SJSA1 (cell line): ENCODE data around the gene COLEC11. TPM values are rescaled to one million over a fixed set of nuclear protein-coding genes. Genes with fewer than 3 reads are reported as not detected.
A peak's percentile ranks its signal among the peaks of the same experiment; 100 is the strongest.
"Not testable (repeated sequence)": the region's sequence is repeated elsewhere in the genome, so short reads cannot be mapped to it uniquely, and the experiment has no call there.

Experiments used
- DNase-seq, 2 experiments: peaks; one replicate each; pipeline ENCODE4 v3.0.0-alpha.2; 2015 to 2020; ENCODE audit warnings: low spot score in 2 of 2, low read depth in 1 of 2
- H3K27ac ChIP-seq: fragments of 250-450 bp; sonication (Bioruptor Pico); 2 replicates; pipeline ENCODE4 v1.5.1; 2020; ENCODE audit warnings: mild to moderate bottlenecking, moderate library complexity
- H3K27me3 ChIP-seq: fragments of 250-450 bp; sonication (Bioruptor Pico); replicated peaks from 2 replicates; pipeline ENCODE4 v1.5.1; 2020; ENCODE audit warnings: mild to moderate bottlenecking, moderate library complexity
- H3K36me3 ChIP-seq: fragments of 250-450 bp; sonication (Bioruptor Pico); 2 replicates; pipeline ENCODE4 v1.5.1; 2020; ENCODE audit warnings: mild to moderate bottlenecking
- H3K4me1 ChIP-seq: fragments of 250-450 bp; sonication (Bioruptor Pico); replicated peaks from 2 replicates; pipeline ENCODE4 v1.6.1; 2021; ENCODE audit warnings: mild to moderate bottlenecking
- H3K4me3 ChIP-seq: fragments of 250-450 bp; sonication (Bioruptor Pico); 2 replicates; pipeline ENCODE4 v1.5.1; 2020; ENCODE audit warnings: mild to moderate bottlenecking
- H3K9me3 ChIP-seq: fragments of 250-450 bp; sonication (Bioruptor Pico); replicated peaks from 2 replicates; pipeline ENCODE4 v1.5.1; 2020; ENCODE audit warnings: mild to moderate bottlenecking
- total RNA-seq: library from RNA; depleted of rRNA; stranded (reverse); fragments of >200 nt; shearing (Covaris generic); gene quantifications from 2 replicates; pipeline ENCODE4 v1.2.3, GENCODE V29; 2014

COLEC11 gene
- total RNA-seq, 1 experiment from 2014 or later: not detected

GRCh38 chr2:3604991-3605961, 10.4 kb downstream of the COLEC11 start:
- Histone ChIP-seq H3K36me3 (no peaks in the 10 kb centered on the region), H3K27me3 (no peaks in the 10 kb centered on the region), H3K4me3 (no peak overlapping the region), H3K4me1 (no peaks in the 10 kb centered on the region), H3K9me3 (no peaks in the 10 kb centered on the region), H3K27ac (no peak overlapping the region)
- DNase-seq: no peak

GRCh38 chr2:3606028-3606369, 11.1 kb downstream of the COLEC11 start:
- no peaks in the 10 kb centered on the region for H3K36me3 ChIP-seq
- no peaks in the 10 kb centered on the region for H3K4me1 ChIP-seq
- H3K27ac ChIP-seq: no peak overlapping the region
- no peak for DNase-seq
- no peak overlapping the region for H3K4me3 ChIP-seq
- no peaks in the 10 kb centered on the region for H3K9me3 ChIP-seq
- no peaks in the 10 kb centered on the region for H3K27me3 ChIP-seq

GRCh38 chr2:3606370-3607201, 11.7 kb downstream of the COLEC11 start:
- no peak for DNase-seq
- H3K9me3 ChIP-seq: no peaks in the 10 kb centered on the region
- H3K4me1 ChIP-seq: no peaks in the 10 kb centered on the region
- no peak overlapping the region for H3K4me3 ChIP-seq
- H3K36me3 ChIP-seq: no peaks in the 10 kb centered on the region
- no peak overlapping the region for H3K27ac ChIP-seq
- no peaks in the 10 kb centered on the region for H3K27me3 ChIP-seq

GRCh38 chr2:3608373-3609278, 13.7 kb downstream of the COLEC11 start:
- no peak overlapping the region for H3K27ac ChIP-seq
- no peaks in the 10 kb centered on the region for H3K9me3 ChIP-seq
- DNase-seq: no peak
- no peaks in the 10 kb centered on the region for H3K36me3 ChIP-seq
- H3K27me3 ChIP-seq: no peaks in the 10 kb centered on the region
- no peaks in the 10 kb centered on the region for H3K4me1 ChIP-seq
- H3K4me3 ChIP-seq: no peak overlapping the region

- not testable (repeated sequence) for H3K4me3 ChIP-seq, H3K4me1 ChIP-seq, H3K27me3 ChIP-seq, H3K9me3 ChIP-seq, H3K27ac ChIP-seq, H3K36me3 ChIP-seq
- peak in 1 of 2 experiments; percentile 8 for DNase-seq
Measured at GRCh38 chr2:3609279-3609673, 14.4 kb downstream of the COLEC11 start.

- Histone ChIP-seq H3K4me1 (no peaks in the 10 kb centered on the region), H3K27ac (no peak overlapping the region), H3K36me3 (no peaks in the 10 kb centered on the region), H3K4me3 (no peak overlapping the region), H3K9me3 (no peaks in the 10 kb centered on the region), H3K27me3 (no peaks in the 10 kb centered on the region)
- DNase-seq: no peak
Measured at GRCh38 chr2:3610415-3610814, 15.5 kb downstream of the COLEC11 start.

- Histone ChIP-seq H3K27ac (no peak overlapping the region), H3K4me3 (no peak overlapping the region), H3K27me3 (no peaks in the 10 kb centered on the region), H3K4me1 (no peaks in the 10 kb centered on the region), H3K9me3 (no peaks in the 10 kb centered on the region), H3K36me3 (no peaks in the 10 kb centered on the region)
- peak in 1 of 2 experiments; percentile 37 for DNase-seq
Measured at GRCh38 chr2:3610881-3611505, 16.1 kb downstream of the COLEC11 start.

GRCh38 chr2:3611589-3611988, 16.7 kb downstream of the COLEC11 start:
- Histone ChIP-seq H3K4me3 (no peak overlapping the region), H3K27me3 (no peaks in the 10 kb centered on the region), H3K27ac (no peak overlapping the region), H3K9me3 (no peaks in the 10 kb centered on the region), H3K36me3 (no peaks in the 10 kb centered on the region), H3K4me1 (no peaks in the 10 kb centered on the region)
- DNase-seq: no peak

GRCh38 chr2:3612639-3613523, 18.0 kb downstream of the COLEC11 start:
- Histone ChIP-seq H3K27ac (no peak overlapping the region), H3K36me3 (no peaks in the 10 kb centered on the region), H3K4me1 (no peaks in the 10 kb centered on the region), H3K4me3 (no peak overlapping the region), H3K9me3 (no peaks in the 10 kb centered on the region), H3K27me3 (no peaks in the 10 kb centered on the region)
- no peak for DNase-seq

GRCh38 chr2:3613524-3613905, 18.6 kb downstream of the COLEC11 start:
- Histone ChIP-seq H3K27me3 (no peaks in the 10 kb centered on the region), H3K4me1 (no peaks in the 10 kb centered on the region), H3K4me3 (no peak overlapping the region), H3K9me3 (no peaks in the 10 kb centered on the region), H3K27ac (no peak overlapping the region), H3K36me3 (no peaks in the 10 kb centered on the region)
- DNase-seq: no peak

GRCh38 chr2:3614743-3615142, 19.8 kb downstream of the COLEC11 start:
- H3K4me1 ChIP-seq, H3K27ac ChIP-seq, H3K36me3 ChIP-seq, H3K27me3 ChIP-seq, H3K9me3 ChIP-seq, H3K4me3 ChIP-seq, DNase-seq: not testable (repeated sequence)

GRCh38 chr2:3615541-3616200, 20.8 kb downstream of the COLEC11 start:
- H3K9me3 ChIP-seq, H3K27me3 ChIP-seq, H3K36me3 ChIP-seq, H3K27ac ChIP-seq, H3K4me1 ChIP-seq, H3K4me3 ChIP-seq: not testable (repeated sequence)
- DNase-seq: peak in 1 of 2 experiments; percentile 7
